Liver (tissue), 9 donors: ENCODE measurements around the gene LRRC74A. TPM values are rescaled to one million over a fixed set of nuclear protein-coding genes. Genes with fewer than 3 reads are reported as not detected.

Experiments
- DNase-seq: peaks from one replicate; pipeline ENCODE4 v3.0.0-alpha.2; 2017; ENCODE audit warnings: low spot score
- H3K27ac ChIP-seq, 2 donors: one replicate each; pipeline ENCODE4 v1.7.0; 2013; ENCODE audit warnings: inconsistent platforms in 2 of 2, low read length in 2 of 2, control low read depth in 1 of 2, low read depth in 1 of 2, mild to moderate bottlenecking in 1 of 2
- H3K27me3 ChIP-seq, 4 donors: one replicate each; pipeline versions ENCODE4 v1.6.1 to v1.7.0; 2013; ENCODE audit warnings: low read length in 3 of 4, inconsistent platforms in 1 of 4, mild to moderate bottlenecking in 1 of 4, moderate library complexity in 1 of 4; ENCODE audit not compliant: control insufficient read depth in 4 of 4, insufficient read depth in 4 of 4
- H3K36me3 ChIP-seq, 4 donors: one replicate each; pipeline versions ENCODE4 v1.6.1 to v1.7.0; 2013; ENCODE audit warnings: low read length in 3 of 4, mild to moderate bottlenecking in 3 of 4, low read depth in 1 of 4, moderate library complexity in 1 of 4; ENCODE audit not compliant: control insufficient read depth in 4 of 4, insufficient read depth in 3 of 4
- H3K4me1 ChIP-seq, 4 donors: one replicate each; pipeline versions ENCODE4 v1.6.1 to v1.7.0; 2013; ENCODE audit warnings: low read length in 3 of 4, mild to moderate bottlenecking in 3 of 4, moderate library complexity in 1 of 4; ENCODE audit not compliant: control insufficient read depth in 4 of 4, insufficient read depth in 4 of 4
- H3K4me3 ChIP-seq, 3 donors: one replicate each; pipeline versions ENCODE4 v1.6.1 to v1.7.0; 2013; ENCODE audit warnings: low read length in 3 of 3, control low read depth in 1 of 3, low read depth in 1 of 3, mild to moderate bottlenecking in 1 of 3
- H3K9ac ChIP-seq, 2 donors: one replicate each; pipeline ENCODE4 v1.7.0; 2013; ENCODE audit warnings: low read length in 2 of 2, mild to moderate bottlenecking in 2 of 2, moderate library complexity in 2 of 2, control low read depth in 1 of 2, low read depth in 1 of 2
- H3K9me3 ChIP-seq, 4 donors: one replicate each; pipeline versions ENCODE4 v1.6.1 to v1.7.0; 2013; ENCODE audit warnings: low read length in 3 of 4; ENCODE audit not compliant: control insufficient read depth in 4 of 4
- ATF3 ChIP-seq: IDR thresholded peaks from 2 replicates; pipeline ENCODE4 v1.6.1; 2016; ENCODE audit warnings: antibody characterized with exemption
- CTCF ChIP-seq: fragments of 150-350 bp; IDR thresholded peaks from 2 replicates; pipeline ENCODE4 v1.5.1; 2017; ENCODE audit warnings: improper control_type of control experiment, low read depth, low read length; ENCODE audit not compliant: missing input control
- EGR1 ChIP-seq, 2 donors: IDR thresholded peaks; 2 replicates each; pipeline ENCODE4 v1.6.1; 2016 to 2018; ENCODE audit warnings: antibody characterized with exemption in 2 of 2, low read depth in 2 of 2
- FOXA1 ChIP-seq: IDR thresholded peaks from 2 replicates; pipeline ENCODE4 v1.6.1; 2016; ENCODE audit warnings: antibody characterized with exemption
- FOXA2 ChIP-seq: IDR thresholded peaks from 2 replicates; pipeline ENCODE4 v1.6.1; 2016; ENCODE audit warnings: antibody characterized with exemption
- GABPA ChIP-seq, 2 donors: IDR thresholded peaks in 1 of 2; conservative IDR thresholded peaks in 1 of 2; 2 replicates each; pipeline ENCODE4 v1.6.1; 2016; ENCODE audit warnings: antibody characterized with exemption in 2 of 2, mild to moderate bottlenecking in 1 of 2, moderate library complexity in 1 of 2
- HNF4A ChIP-seq, 2 donors: conservative IDR thresholded peaks; 2 replicates each; pipeline ENCODE4 v1.6.1; 2016; ENCODE audit warnings: antibody characterized with exemption in 2 of 2, mild to moderate bottlenecking in 2 of 2
- HNF4G ChIP-seq: IDR thresholded peaks from 2 replicates; pipeline ENCODE4 v1.6.1; 2016; ENCODE audit warnings: antibody characterized with exemption
- JUND ChIP-seq, 2 donors: IDR thresholded peaks; 2 replicates each; pipeline ENCODE4 v1.6.1; 2016; ENCODE audit warnings: antibody characterized with exemption in 2 of 2
- MAX ChIP-seq: IDR thresholded peaks from 2 replicates; pipeline ENCODE4 v1.6.1; 2016; ENCODE audit warnings: antibody characterized with exemption
- NR2F2 ChIP-seq: IDR thresholded peaks from 2 replicates; pipeline ENCODE4 v1.6.1; 2016; ENCODE audit warnings: antibody characterized with exemption
- RAD21 ChIP-seq, 2 donors: IDR thresholded peaks; 2 replicates each; pipeline ENCODE4 v1.6.1; 2016; ENCODE audit warnings: antibody characterized with exemption in 2 of 2, mild to moderate bottlenecking in 2 of 2
- REST ChIP-seq: IDR thresholded peaks from 2 replicates; pipeline ENCODE4 v1.6.1; 2016; ENCODE audit warnings: antibody characterized with exemption, mild to moderate bottlenecking
- RXRA ChIP-seq, 2 donors: IDR thresholded peaks; 2 replicates each; pipeline ENCODE4 v1.6.1; 2017 to 2018; ENCODE audit warnings: antibody characterized with exemption in 2 of 2, mild to moderate bottlenecking in 1 of 2
- SP1 ChIP-seq: IDR thresholded peaks from 2 replicates; pipeline ENCODE4 v1.6.1; 2018; ENCODE audit warnings: antibody characterized with exemption, mild to moderate bottlenecking
- TAF1 ChIP-seq: conservative IDR thresholded peaks from 2 replicates; pipeline ENCODE4 v1.6.1; 2016; ENCODE audit warnings: antibody characterized with exemption, mild to moderate bottlenecking
- YY1 ChIP-seq: IDR thresholded peaks from 2 replicates; pipeline ENCODE4 v1.6.1; 2016; ENCODE audit warnings: antibody characterized with exemption, mild to moderate bottlenecking
- ZBTB33 ChIP-seq: IDR thresholded peaks from 2 replicates; pipeline ENCODE4 v1.6.1; 2016; ENCODE audit warnings: antibody characterized with exemption
- WGBS: extraction: QIAGEN DNeasy Blood & Tissue Kit; methylation state at CpG from one replicate; pipeline ENCODE4 v1.1.7; 2013; 5-methylcytosine and 5-hydroxymethylcytosine counted together
- polyA plus RNA-seq, 2 donors: library from polyadenylated mRNA; stranded (reverse) in 1 of 2; unstranded in 1 of 2; fragments of 200-250 nt in 1 of 2; fragments of >200 nt in 1 of 2; fragmentation: Nextera tagmentation in 1 of 2; extraction: Ambion mirVana in 1 of 2; gene quantifications; one replicate each; pipeline versions ENCODE4 v1.2.1 to v1.2.3, GENCODE V29; 2013 to 2015
- total RNA-seq, 2 donors: library from RNA; depleted of rRNA; stranded (reverse); fragments of >200 nt; gene quantifications; one replicate each; pipeline ENCODE4 v1.2.3, GENCODE V29; 2014
- donor health status: healthy.
- donor health status: healthy.
- donor health status: healthy.
- donor health status: healthy.
- donor health status: healthy.

The LRRC74A gene
- total and polyA plus RNA-seq, 4 donors: not detected

- no peaks in the 10 kb centered on the region for H3K9me3 ChIP-seq
- no peak overlapping the region for H3K9ac ChIP-seq
- H3K4me3 ChIP-seq: no peak overlapping the region
- no peak for DNase-seq
- no peaks in the 10 kb centered on the region for H3K36me3 ChIP-seq
- H3K4me1 ChIP-seq: peaks cover 11 to 44% (median 35%) of the 10 kb centered on the region in 4 donors
- no peak for TF ChIP-seq EGR1 (IDR thresholded peaks at IDR 0.05; ENCODE audit: low read depth in 2 of 2)
- TF ChIP-seq MAX: no peak
- TF ChIP-seq SP1: no peak
- no peak for TF ChIP-seq FOXA1
- no peak for TF ChIP-seq NR2F2
- no peak for TF ChIP-seq TAF1
- TF ChIP-seq FOXA2: no peak
- TF ChIP-seq RAD21 (IDR thresholded peaks at IDR 0.05): no peak
- 95% methylated on average over 4 of the region's 4 CpGs for WGBS
- no peak overlapping the region for H3K27ac ChIP-seq
- H3K27me3 ChIP-seq: no peaks in the 10 kb centered on the region
Measured at GRCh38 chr14:76830556-76830955, 4.3 kb downstream of the LRRC74A start.

- Histone ChIP-seq H3K4me3 (no peak overlapping the region), H3K27ac (peak overlapping the region; percentile 90 to 94)
- DNase-seq: no peak
Measured at GRCh38 chr14:76832503-76832988, 6.3 kb downstream of the LRRC74A start.

More at GRCh38 chr14:76832503-76832988, 6.3 kb downstream of the LRRC74A start:
- Histone ChIP-seq H3K9ac (no peak overlapping the region), H3K36me3 (no peaks in the 10 kb centered on the region), H3K9me3 (no peaks in the 10 kb centered on the region), H3K4me1 (peaks cover 11 to 44% (median 35%) of the 10 kb centered on the region in 4 donors), H3K27me3 (no peaks in the 10 kb centered on the region)
- TF ChIP-seq HNF4G (peak; percentile 100), FOXA2 (peak; percentile 81), SP1 (peak; percentile 96), ZBTB33 (peak; percentile 91), HNF4A (conservative IDR thresholded peaks at IDR 0.05) (peak; percentile 100), RXRA (IDR thresholded peaks at IDR 0.05) (peak; percentile 97 to 98), REST (peak; percentile 85), FOXA1 (peak; percentile 80), MAX (peak; percentile 95), EGR1 (IDR thresholded peaks at IDR 0.05; ENCODE audit: low read depth in 2 of 2) (peak; percentile 46 to 88), ATF3 (peak; percentile 90), TAF1 (no peak), JUND (IDR thresholded peaks at IDR 0.05) (peak; percentile 87 to 96), GABPA (IDR thresholded peaks at IDR 0.05 in 1 of 2, conservative IDR thresholded peaks at IDR 0.05 in 1 of 2) (peak in 1 of 2 donors; percentile 50), RAD21 (IDR thresholded peaks at IDR 0.05) (peak; percentile 43 to 52), YY1 (peak; percentile 66), CTCF (no peak), NR2F2 (peak; percentile 97)
- WGBS: 19% methylated on average over 1 of the region's 1 CpG
